Choroid plexus epithelial cell (primary cell): ENCODE data around the gene POLR3E.

Experiments
- DNase-seq: peaks from one replicate; pipeline ENCODE4 v3.0.0-alpha.2; 2010; ENCODE audit warnings: low read depth
- H3K4me3 ChIP-seq: 2 replicates; pipeline ENCODE4 v1.5.1; 2011; ENCODE audit warnings: low read depth, mild to moderate bottlenecking, control low read depth, low read length, moderate library complexity
- TF ChIP-seq, protein P1 (sequence below): conservative IDR thresholded peaks from 2 replicates; pipeline ENCODE4 v1.5.1; 2011; ENCODE audit warnings: low read depth, mild to moderate bottlenecking, control low read depth, inconsistent platforms, low read length, moderate library complexity

POLR3E gene

GRCh38 chr16:22381392-22381791 is 84.2 kb downstream of the POLR3E start:
- TF ChIP-seq, protein P1, sequence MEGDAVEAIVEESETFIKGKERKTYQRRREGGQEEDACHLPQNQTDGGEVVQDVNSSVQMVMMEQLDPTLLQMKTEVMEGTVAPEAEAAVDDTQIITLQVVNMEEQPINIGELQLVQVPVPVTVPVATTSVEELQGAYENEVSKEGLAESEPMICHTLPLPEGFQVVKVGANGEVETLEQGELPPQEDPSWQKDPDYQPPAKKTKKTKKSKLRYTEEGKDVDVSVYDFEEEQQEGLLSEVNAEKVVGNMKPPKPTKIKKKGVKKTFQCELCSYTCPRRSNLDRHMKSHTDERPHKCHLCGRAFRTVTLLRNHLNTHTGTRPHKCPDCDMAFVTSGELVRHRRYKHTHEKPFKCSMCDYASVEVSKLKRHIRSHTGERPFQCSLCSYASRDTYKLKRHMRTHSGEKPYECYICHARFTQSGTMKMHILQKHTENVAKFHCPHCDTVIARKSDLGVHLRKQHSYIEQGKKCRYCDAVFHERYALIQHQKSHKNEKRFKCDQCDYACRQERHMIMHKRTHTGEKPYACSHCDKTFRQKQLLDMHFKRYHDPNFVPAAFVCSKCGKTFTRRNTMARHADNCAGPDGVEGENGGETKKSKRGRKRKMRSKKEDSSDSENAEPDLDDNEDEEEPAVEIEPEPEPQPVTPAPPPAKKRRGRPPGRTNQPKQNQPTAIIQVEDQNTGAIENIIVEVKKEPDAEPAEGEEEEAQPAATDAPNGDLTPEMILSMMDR, result no peak
- no peak for DNase-seq
- H3K4me3 ChIP-seq, result no peak overlapping the region

DNA sequence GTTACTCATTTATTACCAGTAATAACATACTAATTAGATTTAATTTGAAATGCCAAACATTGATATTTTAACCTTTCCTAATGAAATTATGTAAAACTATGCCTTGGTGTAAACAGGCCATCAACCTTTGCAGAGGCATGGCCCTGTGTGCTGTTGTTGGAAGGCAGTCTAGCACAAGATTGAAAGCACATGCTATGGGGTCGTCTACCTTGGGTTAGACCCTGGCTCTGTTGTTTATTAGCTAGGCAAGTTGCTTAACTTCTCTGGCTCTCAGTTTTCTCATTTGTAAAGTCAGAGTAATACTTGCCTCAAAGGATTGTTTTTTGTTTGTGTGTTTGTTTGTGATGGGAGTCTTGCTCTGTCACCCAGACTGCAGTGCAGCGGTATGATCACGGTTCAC is 86.6 kb downstream of the POLR3E start:
- no peak overlapping the region for H3K4me3 ChIP-seq
- DNase-seq, result no peak
- TF ChIP-seq, protein P1, result no peak
